ENCODE measurements around the gene GALNT7.

GALNT7 gene

GRCh38 chr4:173195109-173195508 is 26.5 kb downstream of the GALNT7 start:
- no peak for DNase-seq (ENCODE audit: low spot score)
- no peak for TF ChIP-seq CTCF (IDR thresholded peaks at IDR 0.05; ENCODE audit: extremely low read depth, missing control alignments)

- TF ChIP-seq CTCF (IDR thresholded peaks at IDR 0.05; ENCODE audit: extremely low read depth, missing control alignments), result no peak
- DNase-seq (ENCODE audit: low spot score), result no peak
Measured at GRCh38 chr4:173199553-173199952, 30.9 kb downstream of the GALNT7 start.

GRCh38 chr4:173200103-173200884 is 31.7 kb downstream of the GALNT7 start:
- TF ChIP-seq CTCF (IDR thresholded peaks at IDR 0.05; ENCODE audit: extremely low read depth, missing control alignments), result no peak
- DNase-seq (ENCODE audit: low spot score), result no peak

- DNase-seq (ENCODE audit: low spot score), result no peak
- no peak for TF ChIP-seq CTCF (IDR thresholded peaks at IDR 0.05; ENCODE audit: extremely low read depth, missing control alignments)
Measured at GRCh38 chr4:173202395-173202794, 33.8 kb downstream of the GALNT7 start.

- TF ChIP-seq CTCF (IDR thresholded peaks at IDR 0.05; ENCODE audit: extremely low read depth, missing control alignments), result no peak
Measured at GRCh38 chr4:173205656-173206055, 37.0 kb downstream of the GALNT7 start.

GRCh38 chr4:173208420-173208819 is 39.8 kb downstream of the GALNT7 start:
- no peak for TF ChIP-seq CTCF (IDR thresholded peaks at IDR 0.05; ENCODE audit: extremely low read depth, missing control alignments)
- DNase-seq (ENCODE audit: low spot score), result no peak

More at GRCh38 chr4:173205656-173206055, 37.0 kb downstream of the GALNT7 start:
- DNase-seq (ENCODE audit: low spot score), result no peak

GRCh38 chr4:173211222-173211621 is 42.6 kb downstream of the GALNT7 start:
- no peak for TF ChIP-seq CTCF (IDR thresholded peaks at IDR 0.05; ENCODE audit: extremely low read depth, missing control alignments)
- DNase-seq (ENCODE audit: low spot score), result no peak
